IPS DF 4.7 (cell line): ENCODE data around the gene OR2J3.
"Not testable (repeated sequence)": the region's sequence is repeated elsewhere in the genome, so short reads cannot be mapped to it uniquely, and the experiment has no call there.

Experiments used
- DNase-seq: peaks from one replicate; pipeline ENCODE4 v3.0.0-alpha.2; 2013; ENCODE audit warnings: low spot score; ENCODE audit errors: extremely low read depth

The OR2J3 gene

DNA sequence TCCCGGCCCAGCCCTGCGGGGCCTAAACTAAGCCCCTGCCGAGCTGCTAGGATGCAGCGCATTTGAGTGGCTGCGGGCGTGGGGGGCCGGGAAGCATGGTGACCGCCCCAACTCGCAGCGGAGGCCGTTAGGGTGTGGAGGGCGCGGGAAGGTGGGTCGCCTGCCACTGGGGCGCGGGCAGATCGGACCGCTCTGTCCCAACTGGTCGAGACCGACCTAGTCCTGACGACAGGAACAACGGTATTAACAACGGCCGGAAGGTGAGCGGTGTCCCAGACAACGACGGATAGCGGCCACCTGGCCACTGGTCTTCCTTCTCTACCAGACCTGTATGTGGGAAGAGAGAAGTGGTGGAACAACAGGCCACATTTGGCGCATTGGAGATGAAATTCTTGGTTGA is 52.1 kb downstream of the OR2J3 start:
- DNase-seq, result not testable (repeated sequence)
